Left lung (tissue), 10 donors: Measurements from ENCODE around the gene FAM83C. TPM values are rescaled to one million over a fixed set of nuclear protein-coding genes. Genes with fewer than 3 reads are reported as not detected.
"Not testable (repeated sequence)": the region's sequence is repeated elsewhere in the genome, so short reads cannot be mapped to it uniquely, and the experiment has no call there.

ENCODE experiments used
- ATAC-seq: fragments of 200-7000 bp; cut with Tn5 transposase; one replicate; pipeline ENCODE4 v1.9.1; 2020; ENCODE audit warnings: moderate library complexity
- DNase-seq, 4 donors: peaks; one replicate each; pipeline ENCODE4 v3.0.0-alpha.2; 2013 to 2020
- H3K27ac ChIP-seq, 2 donors: fragments of 200-600 bp; sonication (generic) in 1 of 2; one replicate each; pipeline versions ENCODE4 v1.5.0 to v1.8.0; 2020 to 2021
- H3K27me3 ChIP-seq, 2 donors: fragments of 200-600 bp; sonication (generic) in 1 of 2; one replicate each; pipeline versions ENCODE4 v1.5.0 to v1.8.0; 2020 to 2021
- H3K36me3 ChIP-seq, 2 donors: fragments of 200-600 bp; sonication (generic) in 1 of 2; one replicate each; pipeline versions ENCODE4 v1.5.0 to v1.8.0; 2020 to 2021
- H3K4me1 ChIP-seq, 2 donors: fragments of 200-600 bp; one replicate each; pipeline ENCODE4 v1.8.0; 2021
- H3K4me3 ChIP-seq, 2 donors: fragments of 200-600 bp; sonication (generic) in 1 of 2; one replicate each; pipeline versions ENCODE4 v1.5.0 to v1.8.0; 2020 to 2021; ENCODE audit warnings: mild to moderate bottlenecking in 1 of 2
- H3K9me3 ChIP-seq, 2 donors: fragments of 200-600 bp; sonication (generic) in 1 of 2; one replicate each; pipeline versions ENCODE4 v1.5.0 to v1.8.0; 2020 to 2021
- intact Hi-C, 2 donors: fragments of 100-400 bp; cut with DNase I; formaldehyde crosslinking; loops; one replicate each; pipeline versions ENCODE4 v1.11.2 to v1.14.2; 2022
- polyA plus RNA-seq, 6 donors: library from polyadenylated mRNA; unstranded; fragments of 120-200 nt; gene quantifications; one replicate each; pipeline ENCODE4 v1.2.1, GENCODE V29; 2013; ENCODE audit not compliant: insufficient read length in 6 of 6
- total RNA-seq, 2 donors: library from RNA; stranded (reverse); fragmentation: NEBNext Ultra II Directional; extraction: Animal tissue kit (Norgen Biotek cat#: 25700); gene quantifications; one replicate each; pipeline ENCODE4 v1.2.1, GENCODE V29; 2021
- TF ChIP-seq, protein P1 (sequence below), 2 donors: fragments of 200-600 bp; sonication (generic) in 1 of 2; IDR thresholded peaks; one replicate each; pipeline versions ENCODE4 v1.5.0 to v1.8.0; 2021; ENCODE audit warnings: antibody characterized with exemption in 2 of 2
- donor health status: DM: no; HTN: yes; CAD: no.
- donor health status: DM: no; HTN: no; CAD: no.

Gene FAM83C
- total and polyA plus RNA-seq, 8 donors = not detected

DNA sequence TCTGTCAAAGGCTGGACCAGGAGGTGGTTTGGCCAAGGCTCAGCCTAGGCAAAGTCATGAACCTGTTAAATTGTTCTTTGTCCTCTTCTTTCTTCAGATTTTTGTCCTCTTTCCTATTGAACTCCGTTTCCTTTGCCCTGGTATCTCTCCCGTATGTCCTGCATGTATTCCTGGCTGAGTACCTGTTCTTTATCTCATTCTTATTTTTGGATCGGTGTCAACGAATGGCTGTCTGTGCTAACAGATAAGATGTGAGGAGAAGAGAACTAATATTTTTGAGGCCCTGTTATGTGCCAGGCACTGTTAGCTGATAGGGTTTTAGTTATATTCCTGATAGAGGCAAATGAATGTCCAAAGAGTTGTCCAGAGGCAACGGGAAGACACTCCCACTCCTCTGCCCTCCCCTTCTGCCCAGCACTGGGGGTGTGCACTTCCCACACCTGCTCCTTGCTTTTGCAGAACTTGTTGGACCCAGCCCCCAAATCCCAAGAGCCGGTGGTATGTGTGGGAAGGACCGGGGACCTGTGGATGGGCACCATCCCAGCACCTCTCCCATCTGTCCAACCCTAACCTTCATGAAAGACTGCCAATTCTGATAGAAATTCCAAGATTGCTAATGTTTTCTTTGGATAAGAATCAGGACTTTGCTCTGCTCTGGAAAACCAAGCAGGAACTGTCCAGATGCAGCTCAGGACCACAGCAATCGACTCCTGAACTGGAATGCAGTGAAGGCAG lies 34.9 kb downstream of the FAM83C start:
- TF ChIP-seq, protein P1, sequence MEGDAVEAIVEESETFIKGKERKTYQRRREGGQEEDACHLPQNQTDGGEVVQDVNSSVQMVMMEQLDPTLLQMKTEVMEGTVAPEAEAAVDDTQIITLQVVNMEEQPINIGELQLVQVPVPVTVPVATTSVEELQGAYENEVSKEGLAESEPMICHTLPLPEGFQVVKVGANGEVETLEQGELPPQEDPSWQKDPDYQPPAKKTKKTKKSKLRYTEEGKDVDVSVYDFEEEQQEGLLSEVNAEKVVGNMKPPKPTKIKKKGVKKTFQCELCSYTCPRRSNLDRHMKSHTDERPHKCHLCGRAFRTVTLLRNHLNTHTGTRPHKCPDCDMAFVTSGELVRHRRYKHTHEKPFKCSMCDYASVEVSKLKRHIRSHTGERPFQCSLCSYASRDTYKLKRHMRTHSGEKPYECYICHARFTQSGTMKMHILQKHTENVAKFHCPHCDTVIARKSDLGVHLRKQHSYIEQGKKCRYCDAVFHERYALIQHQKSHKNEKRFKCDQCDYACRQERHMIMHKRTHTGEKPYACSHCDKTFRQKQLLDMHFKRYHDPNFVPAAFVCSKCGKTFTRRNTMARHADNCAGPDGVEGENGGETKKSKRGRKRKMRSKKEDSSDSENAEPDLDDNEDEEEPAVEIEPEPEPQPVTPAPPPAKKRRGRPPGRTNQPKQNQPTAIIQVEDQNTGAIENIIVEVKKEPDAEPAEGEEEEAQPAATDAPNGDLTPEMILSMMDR (IDR thresholded peaks at IDR 0.05) = no peak
- H3K9me3 ChIP-seq = no peaks in the 10 kb centered on the region
- H3K4me3 ChIP-seq = no peak overlapping the region
- no peak for ATAC-seq
- intact Hi-C loops = no loop called here
- DNase-seq = no peak
- H3K27me3 ChIP-seq = no peaks in the 10 kb centered on the region
- H3K27ac ChIP-seq = no peak overlapping the region
- peaks cover 0 to 9% of the 10 kb centered on the region in 2 donors for H3K36me3 ChIP-seq
- no peaks in the 10 kb centered on the region for H3K4me1 ChIP-seq

GRCh38 chr20:35254448-35254999 lies 37.7 kb downstream of the FAM83C start:
- Histone ChIP-seq H3K4me3 (no peak overlapping the region), H3K9me3 (no peaks in the 10 kb centered on the region), H3K27me3 (no peaks in the 10 kb centered on the region), H3K36me3 (peaks cover 0 to 9% of the 10 kb centered on the region in 2 donors), H3K4me1 (peaks cover 0 to 8% of the 10 kb centered on the region in 2 donors), H3K27ac (no peak overlapping the region)
- DNase-seq = no peak
- TF ChIP-seq, protein P1 (IDR thresholded peaks at IDR 0.05) = no peak
- intact Hi-C loops = no loop called here
- no peak for ATAC-seq

GRCh38 chr20:35253010-35253409 lies 39.2 kb downstream of the FAM83C start:
- Histone ChIP-seq H3K9me3 (no peaks in the 10 kb centered on the region), H3K4me1 (peaks cover 0 to 8% of the 10 kb centered on the region in 2 donors), H3K36me3 (peaks cover 0 to 5% of the 10 kb centered on the region in 2 donors), H3K27me3 (no peaks in the 10 kb centered on the region), H3K4me3 (no peak overlapping the region), H3K27ac (no peak overlapping the region)
- intact Hi-C loops = no loop called here
- TF ChIP-seq, protein P1 (IDR thresholded peaks at IDR 0.05) = no peak
- no peak for ATAC-seq
- DNase-seq = no peak

DNA sequence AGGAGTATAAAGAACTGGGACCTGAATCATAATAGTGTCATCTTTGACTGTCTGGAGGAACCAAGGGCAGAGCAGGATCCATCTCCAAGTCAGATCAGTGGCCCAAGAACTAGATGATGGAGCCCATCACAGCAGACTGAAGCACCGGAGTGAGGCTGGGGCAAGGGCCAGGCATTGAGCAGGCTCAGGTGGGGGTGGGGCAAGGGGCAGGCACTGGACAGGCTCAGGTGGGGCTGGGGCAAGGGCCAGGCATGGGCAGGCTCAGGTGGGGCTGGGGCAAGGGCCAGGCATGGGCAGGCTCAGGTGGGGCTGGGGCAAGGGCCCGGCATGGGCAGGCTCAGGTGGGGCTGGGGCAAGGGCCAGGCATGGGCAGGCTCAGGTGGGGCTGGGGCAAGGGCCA lies 39.6 kb downstream of the FAM83C start:
- H3K9me3 ChIP-seq, H3K4me3 ChIP-seq, H3K4me1 ChIP-seq, H3K36me3 ChIP-seq, intact Hi-C loops, DNase-seq, H3K27ac ChIP-seq, ATAC-seq, H3K27me3 ChIP-seq: not testable (repeated sequence)

DNA sequence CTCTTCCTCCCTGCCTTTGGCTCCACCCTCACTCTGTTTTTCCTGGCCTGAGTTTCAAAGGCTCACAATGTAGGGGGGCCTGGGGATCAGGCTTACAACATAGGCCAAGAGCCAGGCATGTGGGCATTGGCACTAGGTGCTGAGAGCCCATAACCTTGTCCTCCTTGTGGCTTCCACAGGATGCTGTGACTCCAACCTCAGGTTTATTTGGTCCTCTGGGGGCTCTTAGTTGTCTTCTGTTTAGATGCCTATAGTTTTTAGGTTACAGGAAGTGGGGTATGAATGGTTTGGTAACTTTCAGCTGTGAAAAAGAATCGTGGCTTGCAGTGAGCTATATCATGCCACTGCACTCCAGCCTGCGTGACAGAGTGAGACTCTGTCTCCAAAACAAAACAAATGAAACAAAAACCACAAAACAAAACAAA lies 40.2 kb downstream of the FAM83C start:
- TF ChIP-seq, protein P1 (IDR thresholded peaks at IDR 0.05) = no peak
- Histone ChIP-seq H3K36me3 (peaks cover 0 to 5% of the 10 kb centered on the region in 2 donors), H3K4me1 (peaks cover 0 to 8% of the 10 kb centered on the region in 2 donors), H3K27ac (no peak overlapping the region), H3K4me3 (no peak overlapping the region), H3K9me3 (no peaks in the 10 kb centered on the region), H3K27me3 (no peaks in the 10 kb centered on the region)
- no peak for ATAC-seq
- intact Hi-C loops = no loop called here
- DNase-seq = no peak
